GM12878 (cell line): ENCODE results near the gene SLC13A3. TPM values are rescaled to one million over a fixed set of nuclear protein-coding genes. Genes with fewer than 3 reads are reported as not detected.

Experiments used
- CHD4 ChIP-seq: fragments of 200-600 bp; sonication (generic); IDR thresholded peaks from 2 replicates; pipeline ENCODE4 v1.6.1; 2016; ENCODE audit warnings: mild to moderate bottlenecking
- CREM ChIP-seq: IDR thresholded peaks from 2 replicates; pipeline ENCODE4 v1.6.1; 2014; ENCODE audit warnings: antibody characterized with exemption, low read depth
- DPF2 ChIP-seq: fragments of 450-650 bp; IDR thresholded peaks from 2 replicates; pipeline ENCODE4 v1.6.1; 2017; ENCODE audit warnings: mild to moderate bottlenecking
- ESRRA ChIP-seq: IDR thresholded peaks from 2 replicates; pipeline ENCODE4 v1.6.1; 2012; ENCODE audit warnings: mild to moderate bottlenecking, low read length, improper control_type of control experiment
- EZH2 ChIP-seq: IDR thresholded peaks from 2 replicates; pipeline ENCODE4 v1.6.1; 2012; ENCODE audit warnings: low read depth, mild to moderate bottlenecking, control low read depth, inconsistent platforms, low read length, borderline replicate concordance; ENCODE audit not compliant: control insufficient read depth
- GATAD2B ChIP-seq: fragments of 450-650 bp; conservative IDR thresholded peaks from 2 replicates; pipeline ENCODE4 v1.6.1; 2017; ENCODE audit warnings: low read depth, mild to moderate bottlenecking, moderate library complexity
- HCFC1 ChIP-seq: fragments of 150-350 bp; IDR thresholded peaks from 2 replicates; pipeline ENCODE4 v1.6.1; 2014; ENCODE audit warnings: low read length
- HDAC2 ChIP-seq: fragments of 200-600 bp; sonication (generic); IDR thresholded peaks from 2 replicates; pipeline ENCODE4 v1.6.1; 2017
- HDAC6 ChIP-seq: fragments of 200-600 bp; sonication (generic); IDR thresholded peaks from one replicate; pipeline ENCODE4 v1.8.0; 2017; ENCODE audit warnings: antibody characterized with exemption; ENCODE audit not compliant: unreplicated experiment
- IRF5 ChIP-seq: fragments of 450-650 bp; IDR thresholded peaks from 2 replicates; pipeline ENCODE4 v1.6.1; 2017; ENCODE audit warnings: borderline replicate concordance
- JUNB ChIP-seq: IDR thresholded peaks from 2 replicates; pipeline ENCODE4 v1.6.1; 2016; ENCODE audit warnings: antibody characterized with exemption, mild to moderate bottlenecking
- JUND ChIP-seq: IDR thresholded peaks from 2 replicates; pipeline ENCODE4 v1.6.1; 2012; ENCODE audit warnings: low read depth, mild to moderate bottlenecking, low read length, improper control_type of control experiment, moderate library complexity
- KAT2A ChIP-seq: conservative IDR thresholded peaks from 2 replicates; pipeline ENCODE4 v1.6.1; 2011; ENCODE audit warnings: low read depth, low read length; ENCODE audit not compliant: control insufficient read depth
- MEF2A ChIP-seq: IDR thresholded peaks from 2 replicates; pipeline ENCODE4 v1.6.1; 2011; ENCODE audit warnings: low read depth, mild to moderate bottlenecking, low read length, moderate library complexity; ENCODE audit not compliant: insufficient read depth
- MTA2 ChIP-seq: fragments of 450-650 bp; IDR thresholded peaks from 2 replicates; pipeline ENCODE4 v1.6.1; 2016; ENCODE audit warnings: low read depth, mild to moderate bottlenecking, moderate library complexity
- MTA3 ChIP-seq: IDR thresholded peaks from 2 replicates; pipeline ENCODE4 v1.6.1; 2012; ENCODE audit warnings: low read length, inconsistent platforms, borderline replicate concordance
- MYB ChIP-seq: fragments of 150-350 bp; IDR thresholded peaks from 2 replicates; pipeline ENCODE4 v1.6.1; 2014; ENCODE audit warnings: mild to moderate bottlenecking, low read depth, low read length, borderline replicate concordance
- NR2C2 ChIP-seq: IDR thresholded peaks from 2 replicates; pipeline ENCODE4 v1.6.1; 2011; ENCODE audit warnings: borderline replicate concordance, low read depth; ENCODE audit not compliant: control insufficient read depth, insufficient read length
- PML ChIP-seq: IDR thresholded peaks from 2 replicates; pipeline ENCODE4 v1.6.1; 2012; ENCODE audit warnings: low read length, inconsistent platforms
- POLR2AphosphoS5 ChIP-seq: IDR thresholded peaks from 2 replicates; pipeline ENCODE4 v1.6.1; 2011; ENCODE audit warnings: mild to moderate bottlenecking, low read length, inconsistent platforms
- POU2F2 ChIP-seq: IDR thresholded peaks from 3 replicates; pipeline ENCODE4 v1.6.1; 2011; ENCODE audit warnings: low read depth, mild to moderate bottlenecking, low read length, borderline replicate concordance
- RCOR1 ChIP-seq: conservative IDR thresholded peaks from 2 replicates; pipeline ENCODE4 v1.6.1; 2012; ENCODE audit warnings: low read depth, low read length, improper control_type of control experiment
- RELA ChIP-seq: fragments of 450-650 bp; IDR thresholded peaks from 2 replicates; pipeline ENCODE4 v1.8.0; 2014; ENCODE audit warnings: borderline replicate concordance; ENCODE audit not compliant: partially characterized antibody
- SIN3A ChIP-seq: IDR thresholded peaks from 2 replicates; pipeline ENCODE4 v1.6.1; 2012; ENCODE audit warnings: low read depth, low read length, improper control_type of control experiment
- SMAD5 ChIP-seq: IDR thresholded peaks from 2 replicates; pipeline ENCODE4 v1.6.1; 2016; ENCODE audit warnings: antibody characterized with exemption, low read depth
- SPI1 ChIP-seq: IDR thresholded peaks from 2 replicates; pipeline ENCODE4 v1.6.1; 2011; ENCODE audit warnings: low read depth, mild to moderate bottlenecking, low read length, moderate library complexity, borderline replicate concordance; ENCODE audit not compliant: insufficient read depth
- STAT3 ChIP-seq: IDR thresholded peaks from 2 replicates; pipeline ENCODE4 v1.6.1; 2011; ENCODE audit warnings: low read depth, low read length, improper control_type of control experiment
- TBL1XR1 ChIP-seq: IDR thresholded peaks from 2 replicates; pipeline ENCODE4 v1.6.1; 2012; ENCODE audit warnings: low read depth, low read length, improper control_type of control experiment
- TCF7 ChIP-seq: IDR thresholded peaks from 2 replicates; pipeline ENCODE4 v1.6.1; 2014; ENCODE audit warnings: antibody characterized with exemption, borderline replicate concordance
- USF1 ChIP-seq: IDR thresholded peaks from 2 replicates; pipeline ENCODE4 v1.6.1; 2011; ENCODE audit warnings: borderline replicate concordance, low read depth, mild to moderate bottlenecking, moderate library complexity, mixed read lengths, low read length; ENCODE audit not compliant: insufficient read depth; ENCODE audit errors: extremely low read length
- YBX1 ChIP-seq: fragments of 450-650 bp; IDR thresholded peaks from 2 replicates; pipeline ENCODE4 v1.6.1; 2016; ENCODE audit warnings: antibody characterized with exemption
- ZZZ3 ChIP-seq: IDR thresholded peaks from 2 replicates; pipeline ENCODE4 v1.6.1; 2011; ENCODE audit warnings: low read depth; ENCODE audit not compliant: control insufficient read depth, insufficient read length
- polyA plus RNA-seq, 11 experiments: library from polyadenylated mRNA; depleted of rRNA in 4 of 11; unstranded in 6 of 11; stranded (reverse) in 5 of 11; fragments of >200 nt; fragmentation: Nextera tagmentation in 4 of 11; fragmentation: Illumina TruSeq in 1 of 11; extraction: Ambion mirVana in 4 of 11; extraction: Trizol in 1 of 11; gene quantifications; 1 replicate in 1 of 11; 2 replicates in 10 of 11; pipeline versions ENCODE4 v1.2.1 to v1.2.3, GENCODE V29; 2011 to 2016; ENCODE audit warnings: inconsistent platforms in 2 of 11, missing spikeins in 2 of 11, low read depth in 1 of 11
- total RNA-seq, 4 experiments: library from RNA; depleted of rRNA in 3 of 4; stranded (reverse); fragments of >200 nt in 3 of 4; fragmentation: Illumina TruSeq in 1 of 4; extraction: Trizol in 1 of 4; gene quantifications; 2 replicates each; pipeline versions ENCODE4 v1.2.1 to v1.2.3, GENCODE V29; 2013 to 2021

The SLC13A3 gene
- total and polyA plus RNA-seq, 10 of the 15 experiments (the other 5 are each of a cell fraction or from before 2014, with no cell fraction given) = 0.03 to 0.76 (median 0.07) TPM; not detected in 4

DNA sequence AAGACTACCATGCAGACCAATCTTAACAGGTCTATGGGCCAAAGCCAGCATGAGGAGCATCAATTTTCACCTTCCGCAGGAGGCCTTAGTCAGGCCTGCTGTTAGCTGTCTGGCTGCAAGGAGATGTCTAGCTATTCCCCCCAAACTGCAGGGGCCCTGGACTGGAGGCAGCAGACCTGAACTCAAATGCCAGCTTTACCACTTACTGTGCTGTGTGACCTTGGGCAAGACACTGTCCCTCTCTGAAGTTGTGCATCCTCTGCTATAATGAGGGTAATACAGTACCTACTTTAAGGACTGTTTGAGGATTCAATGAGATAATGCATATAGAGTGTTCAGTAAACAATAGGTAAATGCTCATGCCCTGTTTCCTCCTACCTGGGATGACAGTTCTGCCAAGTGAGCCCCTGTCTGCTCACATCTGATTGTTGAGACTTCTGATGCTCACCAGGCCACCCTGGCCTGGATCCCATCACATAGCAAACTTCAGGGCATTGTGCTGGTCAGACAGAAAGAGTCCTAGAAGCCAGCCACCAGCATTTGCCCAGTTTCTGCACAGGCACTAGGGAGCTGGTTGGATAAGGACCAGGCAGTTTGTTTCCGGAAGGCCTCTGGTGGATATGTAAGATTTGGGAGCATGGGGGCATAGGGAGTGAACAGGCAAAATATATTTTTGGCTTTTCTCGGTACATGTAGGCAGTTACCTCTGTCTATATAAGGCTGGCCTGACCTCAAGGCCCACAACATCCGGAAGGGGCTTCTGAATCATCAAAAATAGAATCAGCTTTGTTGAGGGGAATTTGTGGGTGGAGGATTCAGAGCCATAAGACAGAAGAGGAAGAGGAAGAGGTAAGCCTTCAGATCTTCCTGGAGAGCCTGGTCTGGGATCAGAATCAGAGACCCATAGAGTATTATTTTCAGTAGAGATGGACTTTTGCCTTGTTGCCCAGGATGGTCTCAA, 98.5 kb downstream of the SLC13A3 start (continued):
- TF ChIP-seq RCOR1 (no peak), SMAD5 (no peak), PML (no peak; the same call in 1 of the 2 replicates), USF1 (no peak), MEF2A (peak; percentile 100), TBL1XR1 (peak; percentile 97), YBX1 (no peak), JUNB (peak; percentile 51), HDAC6 (no peak), CREM (peak; percentile 86), CHD4 (no peak), ZZZ3 (no peak), GATAD2B (no peak), MTA2 (peak; percentile 38; the same call in 1 of the 2 replicates), JUND (no peak), NR2C2 (no peak), RELA (peak; percentile 56), STAT3 (no peak), POU2F2 (peak; percentile 51; the same call in 1 of the 3 replicates), IRF5 (no peak), POLR2AphosphoS5 (peak; percentile 15), HDAC2 (no peak), EZH2 (no peak), MYB (no peak), DPF2 (peak; percentile 63; the same call in 1 of the 2 replicates), KAT2A (no peak), MTA3 (peak; percentile 52; the same call in 1 of the 2 replicates), HCFC1 (no peak), ESRRA (no peak), TCF7 (no peak), SPI1 (peak; percentile 82; the same call in 1 of the 2 replicates), SIN3A (no peak)
